H1 (cell line): Measurements from ENCODE around the gene CRABP1. TPM values are rescaled to one million over a fixed set of nuclear protein-coding genes. Genes with fewer than 3 reads are reported as not detected.
A peak's percentile ranks its signal among the peaks of the same experiment; 100 is the strongest.

Experiments
- CTCF ChIA-PET: fragments of 300-600 bp; sonication (Branson Sonifier 250); formaldehyde crosslinking; loops from one replicate; lab custom pipeline; 2021; ENCODE audit not compliant: partially characterized antibody; lab: Charles Lee
- POLR2A ChIA-PET: fragments of 300-600 bp; sonication (Branson Sonifier 250); formaldehyde crosslinking; loops from one replicate; lab custom pipeline; 2021; ENCODE audit warnings: inconsistent platforms; ENCODE audit not compliant: partially characterized antibody; lab: Charles Lee
- DNase-seq, 2 experiments: peaks; one replicate each; pipeline versions ENCODE4 v3.0.0 to v3.0.0-alpha.2; 2010 to 2022; ENCODE audit warnings: low spot score in 2 of 2, low read depth in 1 of 2, mixed read lengths in 1 of 2
- FAIRE-seq: peaks from 2 replicates; lab custom pipeline; 2011; peaks lifted over from hg19 to GRCh38; lab: Jason Lieb, UNC
- H2AFZ ChIP-seq: 2 replicates; pipeline ENCODE4 v1.8.1; 2012; ENCODE audit warnings: low read length, inconsistent platforms
- H2AK5ac ChIP-seq: 2 replicates; pipeline ENCODE4 v1.6.1; 2013; ENCODE audit warnings: low read depth, low read length
- H2BK120ac ChIP-seq: replicated peaks from 2 replicates; pipeline ENCODE3; 2013; ENCODE audit warnings: low read depth, low read length, inconsistent platforms
- H2BK12ac ChIP-seq: 2 replicates; pipeline ENCODE4 v1.6.1; 2013; ENCODE audit warnings: low read depth, low read length
- H2BK15ac ChIP-seq: 2 replicates; pipeline ENCODE4 v1.6.1; 2013; ENCODE audit warnings: low read length
- H2BK20ac ChIP-seq: 2 replicates; pipeline ENCODE4 v1.6.1; 2013; ENCODE audit warnings: low read length
- H2BK5ac ChIP-seq: 2 replicates; pipeline ENCODE4 v1.6.1; 2013; ENCODE audit warnings: low read depth, low read length
- H3K14ac ChIP-seq: 2 replicates; pipeline ENCODE4 v1.6.1; 2013; ENCODE audit warnings: inconsistent platforms; ENCODE audit not compliant: insufficient read length
- H3K18ac ChIP-seq: 2 replicates; pipeline ENCODE4 v1.6.1; 2013; ENCODE audit warnings: low read length; ENCODE audit errors: extremely low read depth
- H3K23ac ChIP-seq: 2 replicates; pipeline ENCODE4 v1.6.1; 2013; ENCODE audit warnings: inconsistent platforms; ENCODE audit not compliant: insufficient read length
- H3K23me2 ChIP-seq: 2 replicates; pipeline ENCODE4 v1.6.1; 2013; ENCODE audit warnings: low read depth, low read length
- H3K27ac ChIP-seq: 2 replicates; pipeline ENCODE4 v1.6.1; 2011; ENCODE audit warnings: low read depth, low read length, inconsistent platforms
- H3K27me3 ChIP-seq, 4 experiments: replicated peaks in 1 of 4; 1 replicate in 1 of 4; 2 replicates in 3 of 4; pipeline versions ENCODE4 v1.6.1 to v1.8.1; 2011 to 2013; ENCODE audit warnings: low read length in 3 of 4, mild to moderate bottlenecking in 3 of 4, inconsistent platforms in 2 of 4, mixed read lengths in 2 of 4, moderate library complexity in 1 of 4; ENCODE audit not compliant: control insufficient read depth in 3 of 4, insufficient read depth in 3 of 4; ENCODE audit errors: extremely low read depth in 1 of 4
- H3K36me3 ChIP-seq, 4 experiments: 2 replicates each; pipeline versions ENCODE4 v1.6.1 to v1.8.1; 2011 to 2013; ENCODE audit warnings: mild to moderate bottlenecking in 4 of 4, low read length in 3 of 4, moderate library complexity in 2 of 4, control low read depth in 1 of 4, inconsistent platforms in 1 of 4; ENCODE audit not compliant: insufficient read depth in 4 of 4, control insufficient read depth in 2 of 4
- H3K4ac ChIP-seq: replicated peaks from 2 replicates; pipeline ENCODE3; 2013; ENCODE audit warnings: low read length, low read depth, mixed read lengths, inconsistent platforms; ENCODE audit not compliant: insufficient read length
- H3K4me1 ChIP-seq, 4 experiments: replicated peaks in 1 of 4; 1 replicate in 1 of 4; 2 replicates in 3 of 4; pipeline versions ENCODE4 v1.6.1 to v1.8.1; 2011 to 2013; ENCODE audit warnings: low read length in 3 of 4, inconsistent platforms in 2 of 4, mixed read lengths in 1 of 4; ENCODE audit not compliant: insufficient read depth in 4 of 4, control insufficient read depth in 3 of 4
- H3K4me2 ChIP-seq, 2 experiments: 2 replicates each; pipeline versions ENCODE4 v1.6.1 to v1.8.1; 2011 to 2013; ENCODE audit warnings: low read depth in 2 of 2, low read length in 2 of 2, control low read depth in 1 of 2, inconsistent platforms in 1 of 2, mild to moderate bottlenecking in 1 of 2; ENCODE audit not compliant: insufficient read depth in 1 of 2
- H3K4me3 ChIP-seq, 4 experiments: fragments of 200-600, 300-600 bp in 1 of 4; sonication (generic), shearing (Covaris generic), sonication (Bioruptor Twin) in 1 of 4; 2 replicates each; pipeline versions ENCODE4 v1.5.1 to v1.8.1; 2011 to 2016; ENCODE audit warnings: low read length in 4 of 4, low read depth in 3 of 4, control low read depth in 2 of 4, inconsistent platforms in 2 of 4, mild to moderate bottlenecking in 2 of 4, mixed read lengths in 1 of 4, moderate library complexity in 1 of 4; ENCODE audit not compliant: insufficient read depth in 2 of 4; ENCODE audit errors: extremely low read depth in 1 of 4
- H3K56ac ChIP-seq: replicated peaks from 2 replicates; pipeline ENCODE3; 2013; ENCODE audit warnings: low read depth, mild to moderate bottlenecking, mixed read lengths, low read length, inconsistent platforms; ENCODE audit not compliant: insufficient read length
- H3K79me1 ChIP-seq: 2 replicates; pipeline ENCODE4 v1.6.1; 2013; ENCODE audit warnings: low read depth, low read length, control low read depth
- H3K79me2 ChIP-seq, 2 experiments: 2 replicates each; pipeline versions ENCODE4 v1.6.1 to v1.8.1; 2012 to 2013; ENCODE audit warnings: low read length in 2 of 2, mild to moderate bottlenecking in 2 of 2, inconsistent platforms in 1 of 2; ENCODE audit not compliant: insufficient read depth in 2 of 2, control insufficient read depth in 1 of 2
- H3K9ac ChIP-seq, 4 experiments: replicated peaks in 1 of 4; 1 replicate in 1 of 4; 2 replicates in 3 of 4; pipeline versions ENCODE4 v1.6.1 to v1.8.1; 2011 to 2013; ENCODE audit warnings: low read depth in 3 of 4, low read length in 3 of 4, control low read depth in 2 of 4, mild to moderate bottlenecking in 2 of 4, moderate library complexity in 2 of 4, inconsistent platforms in 1 of 4; ENCODE audit errors: extremely low read depth in 1 of 4
- H3K9me3 ChIP-seq, 2 experiments: 2 replicates each; pipeline versions ENCODE4 v1.6.1 to v1.8.1; 2012 to 2013; ENCODE audit warnings: mild to moderate bottlenecking in 2 of 2, moderate library complexity in 2 of 2, control low read depth in 1 of 2, inconsistent platforms in 1 of 2, low read depth in 1 of 2, low read length in 1 of 2, mixed read lengths in 1 of 2; ENCODE audit not compliant: insufficient read depth in 2 of 2
- H4K20me1 ChIP-seq, 2 experiments: replicated peaks in 1 of 2; 2 replicates each; pipeline versions ENCODE3 to v1.8.1; 2011 to 2013; ENCODE audit warnings: inconsistent platforms in 2 of 2, low read length in 2 of 2, mild to moderate bottlenecking in 1 of 2; ENCODE audit not compliant: insufficient read depth in 2 of 2, control insufficient read depth in 1 of 2
- H4K5ac ChIP-seq: 2 replicates; pipeline ENCODE4 v1.6.1; 2013; ENCODE audit warnings: low read length, low read depth, mixed read lengths, inconsistent platforms; ENCODE audit not compliant: insufficient read length
- H4K8ac ChIP-seq: 2 replicates; pipeline ENCODE4 v1.8.0; 2013; ENCODE audit warnings: mild to moderate bottlenecking, moderate library complexity, low read length, inconsistent platforms; ENCODE audit not compliant: insufficient read depth; ENCODE audit errors: extremely low read depth
- H4K91ac ChIP-seq: replicated peaks from 2 replicates; pipeline ENCODE3; 2013; ENCODE audit warnings: low read length, mixed read lengths, inconsistent platforms; ENCODE audit not compliant: insufficient read length
- WGBS, 2 experiments: shearing (Covaris generic) in 1 of 2; methylation state at CpG; one replicate each; pipeline versions ENCODE4 v1.1.6 to v1.1.7; 2013 to 2015; ENCODE audit warnings: low lambda C conversion rate in 2 of 2, mixed read lengths in 2 of 2, inconsistent platforms in 1 of 2, low coverage in 1 of 2, missing lambda C conversion rate in 1 of 2; ENCODE audit not compliant: insufficient replicate concordance in 2 of 2, insufficient coverage in 1 of 2, insufficient read length in 1 of 2; ENCODE audit errors: extremely low coverage in 1 of 2, missing lambda C conversion rate in 1 of 2; 5-methylcytosine and 5-hydroxymethylcytosine counted together
- polyA plus RNA-seq, 7 experiments: library from polyadenylated mRNA; depleted of rRNA in 3 of 7; stranded (reverse) in 5 of 7; unstranded in 2 of 7; fragments of >200 nt in 5 of 7; fragments of 200-250 nt in 2 of 7; gene quantifications; 1 replicate in 5 of 7; 2 replicates in 1 of 7; 4 replicates in 1 of 7; pipeline versions ENCODE4 v1.2.1 to v1.2.3, GENCODE V29; 2011 to 2013; ENCODE audit warnings: missing spikeins in 2 of 7, mixed read lengths in 2 of 7
- total RNA-seq: library from RNA; stranded (reverse); fragmentation: NEBNext Ultra II Directional; extraction: Animal tissue kit (Norgen Biotek cat#: 25700); gene quantifications from 2 replicates; pipeline ENCODE4 v1.2.1, GENCODE V29; 2021

Gene CRABP1
- total and polyA plus RNA-seq, 2 of the 8 experiments (the other 6 are each of a cell fraction or from before 2014, with no cell fraction given) = 385 to 655 TPM

GRCh38 chr15:78389322-78389721 is 49.2 kb downstream of the CRABP1 start:
- Histone ChIP-seq H4K8ac (no peak overlapping the region), H3K4me2 (no peak overlapping the region), H2BK20ac (peak overlapping the region; percentile 41; the same call in 1 of the 2 replicates), H2AK5ac (no peak overlapping the region), H3K4me3 (no peak overlapping the region), H3K23ac (no peak overlapping the region), H3K23me2 (no peaks in the 10 kb centered on the region), H2BK15ac (no peak overlapping the region), H3K4me1 (peaks cover 0 to 24% (median 16%) of the 10 kb centered on the region in 4 experiments), H3K18ac (peak overlapping the region; percentile 1; the same call in 1 of the 2 replicates), H4K5ac (no peak overlapping the region), H2BK5ac (peak overlapping the region; percentile 13; the same call in 1 of the 2 replicates), H2AFZ (peak overlapping the region; percentile 21; the same call in 1 of the 2 replicates), H3K56ac (no peak overlapping the region), H3K27ac (no peak overlapping the region), H4K20me1 (no peaks in the 10 kb centered on the region), H4K91ac (no peak overlapping the region), H3K9ac (no peak overlapping the region), H2BK12ac (0 out of 2 replicates have a peak overlapping the region, but pooled peaks have one; percentile 72), H3K79me1 (no peaks in the 10 kb centered on the region), H3K79me2 (no peaks in the 10 kb centered on the region), H3K27me3 (peaks cover 0 to 2% (median under 1%) of the 10 kb centered on the region in 4 experiments; a peak in 2 of 7 replicates), H2BK120ac (no peak overlapping the region), H3K14ac (no peak overlapping the region), H3K4ac (no peak overlapping the region), H3K36me3 (no peaks in the 10 kb centered on the region), H3K9me3 (no peaks in the 10 kb centered on the region)
- CTCF ChIA-PET = interaction anchor here (0.9 to 1.1 kb wide), 3 partner anchors 31 to 187 kb away, joined by 3 read pairs; no protein-coding TSS in a partner anchor
- FAIRE-seq = no peak
- DNase-seq = no peak
- 75% methylated on average over 7 of the region's 7 CpGs; no CpG with 5 or more reads in 1 of the 2 experiments for WGBS, 2 experiments
- POLR2A ChIA-PET = interaction anchor here (0.7 to 2.0 kb wide), 6 partner anchors 15 to 49 kb away, joined by 3 to 5 read pairs (median 4); partner anchors contain the start of gene CRABP1
